OCI-LY7 (cell line): ENCODE data around the gene PIK3R3. TPM values are rescaled to one million over a fixed set of nuclear protein-coding genes. Genes with fewer than 3 reads are reported as not detected.

Experiments
- Bru-seq: library from RNA; stranded (reverse); fragments of 400-500 nt; gene quantifications from one replicate; lab custom pipeline; 2021; lab: Mats Ljungman, UMichigan
- BruChase-seq, 2 experiments: library from RNA; stranded (reverse); fragments of 400-500 nt; gene quantifications; one replicate each; lab custom pipeline; 2021; lab: Mats Ljungman, UMichigan
- BruUV-seq: library from RNA; stranded (reverse); fragments of 400-500 nt; replicated peaks from 2 replicates; lab custom pipeline; 2021; lab: Mats Ljungman, UMichigan
- CTCF ChIA-PET: fragments of 300-600 bp; sonication (Branson Sonifier 250); formaldehyde crosslinking; loops from one replicate; lab custom pipeline; 2022; ENCODE audit warnings: antibody characterized with exemption; ENCODE audit not compliant: unreplicated experiment; lab: Charles Lee
- POLR2A ChIA-PET: fragments of 300-600 bp; sonication (Branson Sonifier 250); formaldehyde crosslinking; loops from one replicate; lab custom pipeline; 2022; ENCODE audit warnings: antibody characterized with exemption; lab: Charles Lee
- DNase-seq: peaks from one replicate; pipeline ENCODE4 v3.0.0-alpha.2; 2015; ENCODE audit warnings: low spot score
- H2AFZ ChIP-seq: fragments of 200-600 bp; sonication (generic), shearing (Covaris generic); 2 replicates; pipeline ENCODE4 v1.6.1; 2014; ENCODE audit warnings: mild to moderate bottlenecking, antibody characterized with exemption, low read length, moderate library complexity
- H3K27ac ChIP-seq: fragments of 200-600 bp; sonication (generic); 2 replicates; pipeline ENCODE4 v1.5.1; 2014; ENCODE audit warnings: mixed run types, low read depth, mild to moderate bottlenecking, moderate library complexity, low read length, inconsistent platforms; ENCODE audit not compliant: poor library complexity, severe bottlenecking
- H3K36me3 ChIP-seq: fragments of 200-600 bp; sonication (generic); 2 replicates; pipeline ENCODE4 v1.6.1; 2014; ENCODE audit warnings: mild to moderate bottlenecking, antibody characterized with exemption, low read length, moderate library complexity, mixed read lengths; ENCODE audit not compliant: insufficient read depth
- H3K4me1 ChIP-seq: fragments of 200-600 bp; sonication (generic); 2 replicates; pipeline ENCODE4 v1.5.1; 2014; ENCODE audit warnings: mild to moderate bottlenecking, low read length; ENCODE audit not compliant: insufficient read depth, poor library complexity, severe bottlenecking
- H3K4me2 ChIP-seq: fragments of 200-600 bp; sonication (generic); 2 replicates; pipeline ENCODE4 v1.6.1; 2014; ENCODE audit warnings: mild to moderate bottlenecking, low read length
- H3K4me3 ChIP-seq: fragments of 200-600 bp; sonication (generic); 2 replicates; pipeline ENCODE4 v1.5.1; 2014; ENCODE audit warnings: mild to moderate bottlenecking, low read depth, low read length; ENCODE audit not compliant: poor library complexity, severe bottlenecking
- H3K79me2 ChIP-seq: fragments of 200-600 bp; sonication (generic); 2 replicates; pipeline ENCODE4 v1.6.1; 2016; ENCODE audit warnings: low read depth, mild to moderate bottlenecking, low read length, moderate library complexity, mixed read lengths; ENCODE audit not compliant: insufficient read depth
- H3K9me2 ChIP-seq: fragments of 200-600 bp; sonication (generic); 2 replicates; pipeline ENCODE4 v1.6.1; 2016; ENCODE audit warnings: mild to moderate bottlenecking, low read length, mixed read lengths; ENCODE audit not compliant: insufficient read depth
- H3K9me3 ChIP-seq: fragments of 200-600 bp; sonication (generic); 2 replicates; pipeline ENCODE4 v1.6.1; 2014; ENCODE audit warnings: mild to moderate bottlenecking, mixed run types, low read length, mixed read lengths
- H4K20me1 ChIP-seq: fragments of 200-600 bp; sonication (generic); 2 replicates; pipeline ENCODE4 v1.6.1; 2014; ENCODE audit warnings: mild to moderate bottlenecking, antibody characterized with exemption, low read length, moderate library complexity, mixed read lengths; ENCODE audit not compliant: insufficient read depth
- EZH2phosphoT487 ChIP-seq: fragments of 200-600 bp; sonication (generic); IDR thresholded peaks from 2 replicates; pipeline ENCODE4 v1.6.1; 2018; ENCODE audit warnings: low read depth, borderline replicate concordance, mild to moderate bottlenecking, mixed run types, antibody characterized with exemption, low read length, moderate library complexity, mixed read lengths
- intact Hi-C: fragments of 100-400 bp; cut with micrococcal nuclease; formaldehyde crosslinking; loops from one replicate; pipeline ENCODE4 v1.10.0; 2022; ENCODE audit not compliant: unreplicated experiment
- long read RNA-seq: library from polyadenylated mRNA; stranded (forward); transcript quantifications from one replicate; pipeline ENCODE4 v2.0.0, GENCODE V29; 2022
- total RNA-seq, 2 experiments: library from RNA; depleted of rRNA in 1 of 2; stranded (reverse); fragments of >200 nt in 1 of 2; shearing (Covaris generic) in 1 of 2; gene quantifications; 2 replicates each; pipeline ENCODE4 v1.2.3, GENCODE V29; 2014 to 2022
- TF ChIP-seq, protein P1 (sequence below): fragments of 200-600 bp; sonication (generic); conservative IDR thresholded peaks from 2 replicates; pipeline ENCODE4 v1.5.1; 2014; ENCODE audit warnings: mild to moderate bottlenecking, antibody characterized with exemption, low read length, moderate library complexity, mixed read lengths

PIK3R3 gene
- total RNA-seq (2014; rRNA removed; shearing (Covaris generic)) (12.7 and 16.2 TPM in 2 replicates), total RNA-seq (2022) (25.8 and 27.0 TPM in 2 replicates), Bru-seq, nascent RNA (percentile 83 among the genes with signal in this experiment), BruChase-seq, experiment 1, labeled RNA remaining after a 6-hour chase (percentile 71 among the genes with signal in this experiment), BruChase-seq, experiment 2, labeled RNA remaining after a 2-hour chase (percentile 95 among the genes with signal in this experiment)
- long read RNA-seq, full-length matches to known transcripts: 35 of 43 reads
- long read RNA-seq, partial matches to known transcripts: 0 of 43 reads
- long read RNA-seq, other reads (novel, unspliced or antisense): 8 of 43 reads

GRCh38 chr1:46132529-46133180 lies at the start of gene PIK3R3:
PIK3R3 (minus strand) TSS chr1:46132629; CDS start chr1:46131952, 677 bp downstream.
- no TSS peak for BruUV-seq
- Histone ChIP-seq H3K4me1 (peaks cover 26% of the 10 kb centered on the region), H4K20me1 (no peaks in the 10 kb centered on the region), H3K79me2 (peaks cover 45% of the 10 kb centered on the region), H3K36me3 (no peaks in the 10 kb centered on the region), H2AFZ (peak within 1 kb of the TSS; percentile 88; the same call in 1 of the 2 replicates), H3K27ac (peak within 1 kb of the TSS; percentile 73), H3K4me3 (peak within 1 kb of the TSS; percentile 95), H3K9me2 (no peaks in the 10 kb centered on the region), H3K4me2 (peak within 1 kb of the TSS; percentile 96), H3K9me3 (no peaks in the 10 kb centered on the region)
- ChIA-PET CTCF (no interaction called here), POLR2A (interaction anchor here (0.5 to 2.5 kb wide), 4 partner anchors 9 to 200 kb away, joined by 3 to 7 read pairs (median 3); no protein-coding TSS in a partner anchor)
- DNase-seq: peak; percentile 98
- TF ChIP-seq EZH2phosphoT487: no peak
- TF ChIP-seq, protein P1, sequence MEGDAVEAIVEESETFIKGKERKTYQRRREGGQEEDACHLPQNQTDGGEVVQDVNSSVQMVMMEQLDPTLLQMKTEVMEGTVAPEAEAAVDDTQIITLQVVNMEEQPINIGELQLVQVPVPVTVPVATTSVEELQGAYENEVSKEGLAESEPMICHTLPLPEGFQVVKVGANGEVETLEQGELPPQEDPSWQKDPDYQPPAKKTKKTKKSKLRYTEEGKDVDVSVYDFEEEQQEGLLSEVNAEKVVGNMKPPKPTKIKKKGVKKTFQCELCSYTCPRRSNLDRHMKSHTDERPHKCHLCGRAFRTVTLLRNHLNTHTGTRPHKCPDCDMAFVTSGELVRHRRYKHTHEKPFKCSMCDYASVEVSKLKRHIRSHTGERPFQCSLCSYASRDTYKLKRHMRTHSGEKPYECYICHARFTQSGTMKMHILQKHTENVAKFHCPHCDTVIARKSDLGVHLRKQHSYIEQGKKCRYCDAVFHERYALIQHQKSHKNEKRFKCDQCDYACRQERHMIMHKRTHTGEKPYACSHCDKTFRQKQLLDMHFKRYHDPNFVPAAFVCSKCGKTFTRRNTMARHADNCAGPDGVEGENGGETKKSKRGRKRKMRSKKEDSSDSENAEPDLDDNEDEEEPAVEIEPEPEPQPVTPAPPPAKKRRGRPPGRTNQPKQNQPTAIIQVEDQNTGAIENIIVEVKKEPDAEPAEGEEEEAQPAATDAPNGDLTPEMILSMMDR: no peak
- intact Hi-C loops: loop anchor here (1.0 to 2.0 kb wide), 4 partner anchors 34 to 446 kb away; partner anchors contain the start of genes GPBP1L1 and POMGNT1

DNA sequence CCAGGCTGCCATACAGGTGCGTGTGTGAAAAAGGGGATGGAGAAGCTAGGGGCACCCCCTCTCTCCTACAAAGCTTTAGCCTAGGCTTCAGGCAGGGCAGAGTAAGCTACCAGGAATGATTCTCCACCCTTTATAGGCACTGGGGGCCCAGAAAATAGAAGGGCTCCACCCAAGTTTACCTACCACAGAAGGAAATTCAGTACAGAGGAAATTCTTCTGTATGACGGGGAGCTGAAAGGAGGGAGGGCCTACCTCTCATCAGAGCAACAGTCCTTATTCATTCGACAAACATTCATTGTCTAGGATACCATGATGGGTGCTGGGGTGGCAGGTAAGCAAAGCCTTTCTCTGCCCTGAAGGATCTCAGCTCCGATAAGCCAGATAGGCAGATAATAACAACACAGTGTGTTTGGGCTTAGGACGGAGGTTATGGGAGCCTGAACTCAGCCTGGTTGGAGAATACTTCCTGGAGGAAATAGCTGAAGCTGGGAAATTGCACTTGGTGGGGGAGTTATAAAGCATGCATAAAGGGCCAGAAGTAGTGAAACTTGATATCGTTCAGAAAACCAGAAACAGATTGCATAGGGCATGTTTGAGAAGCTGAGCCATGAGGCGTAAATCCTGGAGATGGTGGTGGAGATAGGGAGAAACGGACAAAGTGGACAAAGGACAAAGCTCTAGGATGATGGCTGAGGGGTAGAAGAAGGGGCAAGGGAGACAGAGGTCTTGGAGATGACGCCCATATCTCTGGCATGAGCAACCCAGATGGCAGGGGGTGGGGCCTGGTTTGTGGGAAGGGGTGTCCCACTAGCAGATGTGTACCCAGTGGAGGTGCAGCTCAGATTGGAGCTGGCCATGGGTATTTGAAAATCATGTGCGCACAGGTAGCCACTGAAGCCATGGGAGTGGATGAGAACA lies 49.2 kb upstream of the PIK3R3 start:
- H3K4me1 ChIP-seq: peaks cover 50% of the 10 kb centered on the region
- no peak overlapping the region for H3K4me2 ChIP-seq
- H3K9me2 ChIP-seq: no peaks in the 10 kb centered on the region
- ChIA-PET POLR2A (interaction anchor here (0.6 to 2.2 kb wide), 9 partner anchors 10 to 834 kb away, joined by 3 to 9 read pairs (median 4); partner anchors contain the start of gene POMGNT1), CTCF (interaction anchor here (0.7 to 3.0 kb wide), 7 partner anchors 18 to 145 kb away, joined by 3 to 13 read pairs (median 4); no protein-coding TSS in a partner anchor)
- H3K4me3 ChIP-seq: no peak overlapping the region
- no peaks in the 10 kb centered on the region for H3K36me3 ChIP-seq
- intact Hi-C loops: no loop called here
- no peak overlapping the region for H3K27ac ChIP-seq
- TF ChIP-seq, protein P1: no peak
- TF ChIP-seq EZH2phosphoT487: no peak
- BruUV-seq: no TSS peak
- H3K79me2 ChIP-seq: no peaks in the 10 kb centered on the region
- H4K20me1 ChIP-seq: no peaks in the 10 kb centered on the region
- no peak overlapping the region for H2AFZ ChIP-seq
- no peaks in the 10 kb centered on the region for H3K9me3 ChIP-seq
- no peak for DNase-seq
